GM18511 (cell line): ENCODE measurements around the gene GNAT2.

Experiments
- ATAC-seq: cut with Tn5 transposase; IDR thresholded peaks from one replicate; pipeline ENCODE4 v1.9.1; 2021; ENCODE audit warnings: mild to moderate bottlenecking, moderate library complexity; ENCODE audit not compliant: unreplicated experiment

GNAT2 gene

GRCh38 chr1:109629372-109630030, 10.1 kb upstream of the GNAT2 start:
- no peak for ATAC-seq

- ATAC-seq, result no peak
Measured at GRCh38 chr1:109628540-109629321, 9.3 kb upstream of the GNAT2 start.

- no peak for ATAC-seq
Measured at GRCh38 chr1:109627692-109628399, 8.4 kb upstream of the GNAT2 start.

- no peak for ATAC-seq
Measured at GRCh38 chr1:109626682-109627408, 7.4 kb upstream of the GNAT2 start.

- ATAC-seq, result no peak
Measured at GRCh38 chr1:109625601-109626560, 6.5 kb upstream of the GNAT2 start.

- ATAC-seq, result no peak
Measured at GRCh38 chr1:109625176-109625575, 5.8 kb upstream of the GNAT2 start.

- ATAC-seq, result no peak
Measured at GRCh38 chr1:109624201-109625010, 5.0 kb upstream of the GNAT2 start.

- no peak for ATAC-seq
Measured at GRCh38 chr1:109623601-109624161, 4.3 kb upstream of the GNAT2 start.

- ATAC-seq, result no peak
Measured at GRCh38 chr1:109622895-109623294, 3.5 kb upstream of the GNAT2 start.

GRCh38 chr1:109622137-109622892, 2.9 kb upstream of the GNAT2 start:
- ATAC-seq, result no peak

GRCh38 chr1:109621379-109622136, 2.1 kb upstream of the GNAT2 start:
- no peak for ATAC-seq

GRCh38 chr1:109620841-109621286, 1.4 kb upstream of the GNAT2 start:
- peak; percentile 76 for ATAC-seq

- peak; percentile 6 for ATAC-seq
Measured at GRCh38 chr1:109620401-109620791, 980 bp upstream of the GNAT2 start.

GRCh38 chr1:109618661-109619575, 498 bp downstream of the GNAT2 start:
- no peak for ATAC-seq

GRCh38 chr1:109617291-109617801, 2.1 kb downstream of the GNAT2 start:
- ATAC-seq, result no peak

GRCh38 chr1:109616391-109616790, 3.0 kb downstream of the GNAT2 start:
- no peak for ATAC-seq
